Astrocyte (in vitro differentiated cells and primary cell): ENCODE data around the gene BSN.

Source experiments
- EZH2 ChIP-seq: IDR thresholded peaks from 2 replicates; pipeline ENCODE4 v1.6.1; 2012; ENCODE audit warnings: mild to moderate bottlenecking, low read length, inconsistent platforms; ENCODE audit not compliant: insufficient read depth
- TF ChIP-seq, protein P1 (sequence below): IDR thresholded peaks from 2 replicates; pipeline ENCODE4 v1.5.1; 2011; ENCODE audit warnings: low read depth, mild to moderate bottlenecking, inconsistent platforms, low read length, moderate library complexity; ENCODE audit not compliant: insufficient read depth

DNA sequence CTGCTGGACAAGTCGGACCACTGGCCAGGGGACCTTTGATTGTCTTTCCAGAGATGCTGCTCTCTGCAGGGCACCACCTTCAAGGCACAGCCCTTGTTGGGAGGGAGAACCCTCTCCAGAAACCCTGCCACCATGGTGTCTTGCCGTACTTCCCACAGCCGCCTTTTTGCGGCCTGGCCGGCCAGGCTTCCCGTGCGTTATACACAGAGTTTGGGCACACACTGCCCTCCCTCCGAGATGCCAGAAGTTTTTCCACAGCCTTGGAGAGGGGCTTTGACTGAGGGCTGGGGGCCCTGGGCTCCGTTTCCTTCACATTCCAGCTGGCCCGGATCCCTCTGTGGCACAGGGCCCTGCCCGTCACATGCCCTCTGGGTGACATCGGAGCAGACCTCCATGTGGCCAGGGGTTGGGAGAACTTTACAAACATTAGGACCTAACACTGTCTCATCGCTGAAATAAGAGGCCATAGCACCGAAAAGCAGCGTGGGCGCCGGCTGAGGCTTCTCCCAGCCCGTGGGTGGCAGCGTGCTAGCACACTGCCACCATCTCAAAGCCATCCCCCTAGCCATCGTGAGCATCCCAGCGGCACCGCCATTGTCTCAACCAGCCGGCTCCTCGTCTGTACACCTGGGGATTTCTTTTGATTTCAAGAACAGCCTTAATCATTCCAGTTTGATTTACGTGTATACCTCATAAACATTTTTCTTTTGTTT, 113.6 kb downstream of the BSN start:
- TF ChIP-seq, protein P1, sequence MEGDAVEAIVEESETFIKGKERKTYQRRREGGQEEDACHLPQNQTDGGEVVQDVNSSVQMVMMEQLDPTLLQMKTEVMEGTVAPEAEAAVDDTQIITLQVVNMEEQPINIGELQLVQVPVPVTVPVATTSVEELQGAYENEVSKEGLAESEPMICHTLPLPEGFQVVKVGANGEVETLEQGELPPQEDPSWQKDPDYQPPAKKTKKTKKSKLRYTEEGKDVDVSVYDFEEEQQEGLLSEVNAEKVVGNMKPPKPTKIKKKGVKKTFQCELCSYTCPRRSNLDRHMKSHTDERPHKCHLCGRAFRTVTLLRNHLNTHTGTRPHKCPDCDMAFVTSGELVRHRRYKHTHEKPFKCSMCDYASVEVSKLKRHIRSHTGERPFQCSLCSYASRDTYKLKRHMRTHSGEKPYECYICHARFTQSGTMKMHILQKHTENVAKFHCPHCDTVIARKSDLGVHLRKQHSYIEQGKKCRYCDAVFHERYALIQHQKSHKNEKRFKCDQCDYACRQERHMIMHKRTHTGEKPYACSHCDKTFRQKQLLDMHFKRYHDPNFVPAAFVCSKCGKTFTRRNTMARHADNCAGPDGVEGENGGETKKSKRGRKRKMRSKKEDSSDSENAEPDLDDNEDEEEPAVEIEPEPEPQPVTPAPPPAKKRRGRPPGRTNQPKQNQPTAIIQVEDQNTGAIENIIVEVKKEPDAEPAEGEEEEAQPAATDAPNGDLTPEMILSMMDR = no peak
- no peak for TF ChIP-seq EZH2
